22Rv1 (cell line): ENCODE data around the gene MMP19.

Experiments
- H3K27ac ChIP-seq: fragments of 450-650 bp; 2 replicates; pipeline ENCODE4 v1.5.1; 2017
- CTCF ChIP-seq: fragments of 450-650 bp; IDR thresholded peaks from 2 replicates; pipeline ENCODE4 v1.5.1; 2017; ENCODE audit warnings: mild to moderate bottlenecking
- ZFX ChIP-seq: fragments of 450-650 bp; IDR thresholded peaks from 2 replicates; pipeline ENCODE4 v1.6.1; 2017; ENCODE audit warnings: antibody characterized with exemption, borderline replicate concordance

MMP19 gene

GRCh38 chr12:55788546-55788945 is 54.2 kb downstream of the MMP19 start:
- TF ChIP-seq ZFX (no peak), CTCF (no peak)
- H3K27ac ChIP-seq: no peak overlapping the region
